Measurements from ENCODE around the gene LKAAEAR1.

Gene LKAAEAR1

DNA sequence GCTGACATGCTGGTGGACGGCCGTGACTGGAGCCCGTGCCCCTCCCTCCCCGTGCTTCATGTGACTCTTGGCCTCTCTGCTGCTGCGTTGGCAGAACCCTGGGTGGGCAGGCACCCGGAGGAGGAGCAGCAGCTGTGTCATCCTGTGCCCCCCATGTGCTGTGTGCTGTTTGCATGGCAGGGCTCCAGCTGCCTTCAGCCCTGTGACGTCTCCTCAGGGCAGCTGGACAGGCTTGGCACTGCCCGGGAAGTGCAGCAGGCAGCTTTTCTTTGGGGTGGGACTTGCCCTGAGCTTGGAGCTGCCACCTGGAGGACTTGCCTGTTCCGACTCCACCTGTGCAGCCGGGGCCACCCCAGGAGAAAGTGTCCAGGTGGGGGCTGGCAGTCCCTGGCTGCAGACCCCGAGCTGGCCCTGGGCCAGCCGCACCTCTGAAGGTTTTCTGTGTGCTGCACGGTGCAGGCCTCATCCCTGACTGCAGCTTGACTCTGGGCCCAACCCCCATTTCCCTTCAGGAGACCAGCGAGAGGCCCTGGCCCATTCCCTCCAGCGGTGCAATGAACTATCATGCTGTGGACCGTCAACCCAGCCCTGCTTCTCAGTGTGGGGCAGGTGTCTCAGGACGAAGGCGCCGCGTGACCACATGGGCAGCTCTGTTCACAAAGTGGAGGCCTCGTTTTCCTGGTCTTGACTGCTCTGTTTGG lies 15.0 kb upstream of the LKAAEAR1 start:
- DNase-seq (ENCODE audit: low read depth) = no peak
- TF ChIP-seq, protein P1, sequence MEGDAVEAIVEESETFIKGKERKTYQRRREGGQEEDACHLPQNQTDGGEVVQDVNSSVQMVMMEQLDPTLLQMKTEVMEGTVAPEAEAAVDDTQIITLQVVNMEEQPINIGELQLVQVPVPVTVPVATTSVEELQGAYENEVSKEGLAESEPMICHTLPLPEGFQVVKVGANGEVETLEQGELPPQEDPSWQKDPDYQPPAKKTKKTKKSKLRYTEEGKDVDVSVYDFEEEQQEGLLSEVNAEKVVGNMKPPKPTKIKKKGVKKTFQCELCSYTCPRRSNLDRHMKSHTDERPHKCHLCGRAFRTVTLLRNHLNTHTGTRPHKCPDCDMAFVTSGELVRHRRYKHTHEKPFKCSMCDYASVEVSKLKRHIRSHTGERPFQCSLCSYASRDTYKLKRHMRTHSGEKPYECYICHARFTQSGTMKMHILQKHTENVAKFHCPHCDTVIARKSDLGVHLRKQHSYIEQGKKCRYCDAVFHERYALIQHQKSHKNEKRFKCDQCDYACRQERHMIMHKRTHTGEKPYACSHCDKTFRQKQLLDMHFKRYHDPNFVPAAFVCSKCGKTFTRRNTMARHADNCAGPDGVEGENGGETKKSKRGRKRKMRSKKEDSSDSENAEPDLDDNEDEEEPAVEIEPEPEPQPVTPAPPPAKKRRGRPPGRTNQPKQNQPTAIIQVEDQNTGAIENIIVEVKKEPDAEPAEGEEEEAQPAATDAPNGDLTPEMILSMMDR (conservative IDR thresholded peaks at IDR 0.05; ENCODE audit: low read depth, low read length) = no peak
- H3K4me3 ChIP-seq (ENCODE audit: low read length) = no peak overlapping the region

DNA sequence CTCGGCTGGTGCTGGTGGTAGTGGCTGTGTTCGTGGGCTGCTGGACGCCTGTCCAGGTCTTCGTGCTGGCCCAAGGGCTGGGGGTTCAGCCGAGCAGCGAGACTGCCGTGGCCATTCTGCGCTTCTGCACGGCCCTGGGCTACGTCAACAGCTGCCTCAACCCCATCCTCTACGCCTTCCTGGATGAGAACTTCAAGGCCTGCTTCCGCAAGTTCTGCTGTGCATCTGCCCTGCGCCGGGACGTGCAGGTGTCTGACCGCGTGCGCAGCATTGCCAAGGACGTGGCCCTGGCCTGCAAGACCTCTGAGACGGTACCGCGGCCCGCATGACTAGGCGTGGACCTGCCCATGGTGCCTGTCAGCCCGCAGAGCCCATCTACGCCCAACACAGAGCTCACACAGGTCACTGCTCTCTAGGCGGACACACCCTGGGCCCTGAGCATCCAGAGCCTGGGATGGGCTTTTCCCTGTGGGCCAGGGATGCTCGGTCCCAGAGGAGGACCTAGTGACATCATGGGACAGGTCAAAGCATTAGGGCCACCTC lies 14.3 kb upstream of the LKAAEAR1 start:
- no peak for DNase-seq (ENCODE audit: low read depth)
- no peak overlapping the region for H3K4me3 ChIP-seq (ENCODE audit: low read length)
- TF ChIP-seq, protein P1 (conservative IDR thresholded peaks at IDR 0.05; ENCODE audit: low read depth, low read length) = no peak

DNA sequence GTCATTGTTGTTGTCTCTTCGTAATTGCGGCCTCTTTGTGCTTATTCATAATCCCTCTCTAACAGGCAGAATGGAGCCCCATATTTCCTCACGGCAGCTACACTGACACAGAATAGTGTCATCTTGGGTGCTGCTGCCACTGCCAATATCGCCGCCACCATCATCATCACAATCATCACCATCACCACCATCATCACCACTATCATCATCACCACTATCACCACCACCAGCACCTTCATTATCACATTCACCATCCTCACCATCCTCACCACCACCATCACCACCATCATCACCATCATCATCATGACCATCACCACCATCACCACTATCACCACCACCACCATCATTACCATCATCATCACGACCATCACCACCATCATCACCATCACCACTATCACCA lies 12.3 kb upstream of the LKAAEAR1 start:
- TF ChIP-seq, protein P1 (conservative IDR thresholded peaks at IDR 0.05; ENCODE audit: low read depth, low read length) = no peak
- DNase-seq (ENCODE audit: low read depth) = no peak

DNA sequence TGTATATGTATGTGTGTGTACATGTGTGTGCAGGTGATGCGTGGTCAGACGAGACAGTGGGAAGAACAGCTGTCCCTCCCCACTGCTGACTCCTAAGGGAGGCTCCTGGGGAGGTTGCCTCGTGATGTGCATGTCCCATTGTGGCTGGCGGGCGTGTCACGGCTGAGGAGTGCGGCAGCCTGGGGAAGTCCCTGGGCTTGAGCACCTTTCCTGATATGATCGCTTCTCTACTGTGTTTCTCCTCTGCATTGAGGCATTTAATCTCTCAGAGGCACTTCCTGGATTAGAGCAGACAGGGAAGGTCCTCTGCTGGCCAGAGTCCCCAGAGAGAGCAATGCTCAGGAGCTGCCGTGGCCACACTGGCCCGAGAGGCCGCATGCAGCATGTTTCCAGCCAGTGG lies 11.7 kb upstream of the LKAAEAR1 start:
- no peak for DNase-seq (ENCODE audit: low read depth)
- no peak overlapping the region for H3K4me3 ChIP-seq (ENCODE audit: low read length)
- TF ChIP-seq, protein P1 (conservative IDR thresholded peaks at IDR 0.05; ENCODE audit: low read depth, low read length) = no peak

More for the DNA sequence above, 12.3 kb upstream of the LKAAEAR1 start:
- no peak overlapping the region for H3K4me3 ChIP-seq (ENCODE audit: low read length)

DNA sequence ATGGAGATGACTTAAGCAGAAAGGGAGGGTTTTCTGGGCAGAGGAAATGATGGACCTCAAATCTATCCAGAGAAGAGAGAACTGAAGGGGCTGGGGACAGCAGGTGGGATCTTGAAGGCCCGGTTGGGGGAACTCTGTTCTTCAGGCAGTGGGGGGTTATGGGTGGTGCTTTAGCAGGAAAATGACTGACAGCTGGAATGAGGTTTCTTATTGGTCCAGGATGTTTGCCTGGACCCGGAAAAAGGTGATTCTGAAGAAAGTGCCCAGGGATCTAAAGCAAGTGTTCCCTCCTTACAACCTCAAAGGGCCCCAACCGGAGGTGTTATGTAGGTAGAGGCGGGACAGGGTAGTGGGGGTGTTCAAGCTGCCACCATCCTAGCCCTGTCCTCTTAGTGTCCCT lies 11.3 kb upstream of the LKAAEAR1 start:
- no peak overlapping the region for H3K4me3 ChIP-seq (ENCODE audit: low read length)
- no peak for DNase-seq (ENCODE audit: low read depth)
- TF ChIP-seq, protein P1 (conservative IDR thresholded peaks at IDR 0.05; ENCODE audit: low read depth, low read length) = no peak

DNA sequence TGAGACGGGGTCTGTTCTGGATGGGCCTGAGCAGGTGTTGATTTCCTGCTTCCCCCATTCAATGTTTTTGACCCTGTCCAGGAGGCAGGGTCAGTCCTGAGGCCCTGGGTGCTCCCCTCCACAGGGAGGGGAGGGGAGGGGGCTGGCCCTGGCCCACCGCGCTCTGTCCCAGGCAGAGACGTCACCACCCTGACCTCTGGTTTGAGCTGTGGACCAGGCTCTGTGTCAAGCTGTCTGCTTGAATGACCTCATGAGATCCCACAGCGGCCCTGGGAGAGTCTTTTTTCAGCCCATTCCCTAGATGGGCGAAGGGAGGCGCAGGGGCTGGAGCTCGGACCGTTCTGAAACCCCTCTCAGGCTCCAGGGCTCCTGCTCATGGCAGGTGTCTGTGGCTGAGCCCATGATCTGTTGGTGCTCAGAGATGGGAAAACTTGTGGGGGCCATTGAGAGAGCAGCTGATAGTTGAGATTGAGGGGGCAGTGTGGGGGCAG lies 8.9 kb upstream of the LKAAEAR1 start:
- TF ChIP-seq, protein P1 (conservative IDR thresholded peaks at IDR 0.05; ENCODE audit: low read depth, low read length) = no peak
- no peak for DNase-seq (ENCODE audit: low read depth)
- no peak overlapping the region for H3K4me3 ChIP-seq (ENCODE audit: low read length)
